Measurements from ENCODE around the gene CCL8.
"Not testable (repeated sequence)": the region's sequence is repeated elsewhere in the genome, so short reads cannot be mapped to it uniquely, and the experiment has no call there.

The CCL8 gene

GRCh38 chr17:34313164-34313563 is 6.1 kb upstream of the CCL8 start:
- Histone ChIP-seq H3K4me1 (peaks cover 0 to 26% (median 17%) of the 10 kb centered on the region in 4 donors), H3K4me3 (no peak overlapping the region), H3K9me3 (no peaks in the 10 kb centered on the region), H3K36me3 (no peaks in the 10 kb centered on the region), H3K27me3 (no peaks in the 10 kb centered on the region), H3K27ac (peak overlapping the region in 1 of 2 donors; percentile 70)
- intact Hi-C loops (cut with DNase I; ENCODE audit: low total_unique reads) = no loop called here
- no peak for TF ChIP-seq CTCF (IDR thresholded peaks at IDR 0.05)
- no peak for DNase-seq

- Histone ChIP-seq H3K27ac (peak overlapping the region; percentile 52 to 70), H3K27me3 (no peaks in the 10 kb centered on the region), H3K9me3 (no peaks in the 10 kb centered on the region), H3K36me3 (no peaks in the 10 kb centered on the region), H3K4me3 (peak overlapping the region in 1 of 2 donors; percentile 1), H3K4me1 (peaks cover 0 to 32% (median 17%) of the 10 kb centered on the region in 4 donors)
- peak; percentile 52 to 76 for DNase-seq
- TF ChIP-seq CTCF (IDR thresholded peaks at IDR 0.05) = no peak
- intact Hi-C loops (cut with DNase I; ENCODE audit: low total_unique reads) = no loop called here
These were observed 5.0 kb upstream of the CCL8 start for GRCh38 chr17:34314279-34314678.

- intact Hi-C loops (cut with DNase I; ENCODE audit: low total_unique reads) = no loop called here
- Histone ChIP-seq H3K27ac (no peak overlapping the region), H3K36me3 (no peaks in the 10 kb centered on the region), H3K4me1 (peaks cover 0 to 49% (median 25%) of the 10 kb centered on the region in 4 donors), H3K9me3 (no peaks in the 10 kb centered on the region), H3K4me3 (no peak overlapping the region), H3K27me3 (no peaks in the 10 kb centered on the region)
- no peak for DNase-seq
- no peak for TF ChIP-seq CTCF (IDR thresholded peaks at IDR 0.05)
These were observed 761 bp upstream of the CCL8 start for GRCh38 chr17:34318474-34318873.

DNA sequence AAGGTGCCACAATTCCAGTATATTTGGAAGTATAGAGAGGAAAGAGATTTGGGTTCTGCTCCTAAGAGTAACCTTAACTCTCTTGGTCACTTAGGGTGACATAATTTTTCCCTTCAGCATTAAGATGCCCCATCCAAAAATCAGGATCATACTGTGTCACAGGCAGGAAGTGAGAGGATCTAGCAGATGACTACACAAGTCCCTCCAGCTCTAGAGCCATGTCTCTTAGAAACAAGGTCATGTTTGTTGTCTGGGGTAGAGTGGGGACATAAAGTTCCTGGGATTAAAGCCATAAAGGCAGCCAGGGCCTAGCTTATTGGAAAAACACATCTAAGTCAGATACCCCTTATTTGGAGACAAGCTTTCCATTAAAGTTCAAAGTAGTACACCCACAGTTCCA is 2.7 kb downstream of the CCL8 start:
- Histone ChIP-seq H3K4me3 (no peak overlapping the region), H3K4me1 (peaks cover 0 to 27% (median 8%) of the 10 kb centered on the region in 4 donors), H3K9me3 (no peaks in the 10 kb centered on the region), H3K27me3 (no peaks in the 10 kb centered on the region), H3K36me3 (no peaks in the 10 kb centered on the region), H3K27ac (peak overlapping the region; percentile 72)
- intact Hi-C loops (cut with DNase I; ENCODE audit: low total_unique reads) = no loop called here
- peak in 1 of 2 donors; percentile 31 for DNase-seq
- no peak for TF ChIP-seq CTCF (IDR thresholded peaks at IDR 0.05)

GRCh38 chr17:34327580-34327979 is 8.3 kb downstream of the CCL8 start:
- intact Hi-C loops (cut with DNase I; ENCODE audit: low total_unique reads); H3K9me3 ChIP-seq; H3K4me3 ChIP-seq; H3K4me1 ChIP-seq; H3K27me3 ChIP-seq; H3K27ac ChIP-seq; H3K36me3 ChIP-seq: not testable (repeated sequence)
- DNase-seq = peak in 1 of 2 donors; percentile 33

GRCh38 chr17:34337701-34338100 is 18.5 kb downstream of the CCL8 start:
- DNase-seq = no peak
- H3K27ac ChIP-seq = no peak overlapping the region
- H3K27me3 ChIP-seq = no peaks in the 10 kb centered on the region
- no peak for TF ChIP-seq CTCF (IDR thresholded peaks at IDR 0.05)
- intact Hi-C loops (cut with DNase I; ENCODE audit: low total_unique reads) = no loop called here
- H3K36me3 ChIP-seq = no peaks in the 10 kb centered on the region
- no peaks in the 10 kb centered on the region for H3K4me1 ChIP-seq
- H3K4me3 ChIP-seq = no peak overlapping the region
- H3K9me3 ChIP-seq = no peaks in the 10 kb centered on the region

Measured in tibial artery (tissue), 4 donors.